Measurements from ENCODE around the gene PTTG1IP.

DNA sequence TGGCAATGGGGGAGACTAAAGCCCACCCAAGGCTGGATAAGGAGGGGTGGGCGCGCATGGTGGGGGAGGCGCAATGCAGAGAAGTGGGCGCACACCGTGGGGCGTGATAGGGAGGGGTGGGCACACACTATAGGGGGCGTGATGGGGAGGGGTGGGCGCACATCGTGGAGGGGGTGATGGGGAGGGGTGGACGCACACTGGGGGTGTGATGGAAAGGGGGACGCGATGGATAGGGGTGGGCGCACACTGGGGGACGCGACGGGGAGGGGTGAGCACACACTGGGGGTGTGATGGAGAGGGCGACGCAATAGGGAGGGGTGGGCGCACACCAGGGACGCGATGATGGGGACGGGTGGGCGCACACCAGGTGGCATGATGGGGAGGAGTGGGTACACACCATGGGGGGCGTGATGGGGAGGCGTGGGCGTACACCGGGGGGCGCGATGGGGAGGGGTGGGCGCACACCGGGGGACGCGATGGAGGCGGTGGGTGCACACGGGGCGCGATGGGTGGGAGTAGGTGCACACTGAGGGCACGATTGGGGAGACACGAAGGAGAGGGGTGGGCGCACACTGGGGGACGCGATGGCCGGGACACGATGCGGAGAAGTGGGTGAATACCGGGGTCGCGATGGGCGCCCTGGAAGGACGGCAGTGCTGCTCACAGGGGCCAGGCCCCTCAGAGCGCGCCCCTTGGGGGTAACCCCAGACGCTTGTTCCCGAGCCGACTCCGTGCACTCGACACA lies 56.6 kb downstream of the PTTG1IP start:
- TF ChIP-seq HES4 (CRISPR knock-in tag; IDR thresholded peaks at IDR 0.05; ENCODE audit: borderline replicate concordance) (no peak), NFE2L1 (CRISPR knock-in tag; IDR thresholded peaks at IDR 0.05; ENCODE audit: borderline replicate concordance) (no peak), RFX5 (IDR thresholded peaks at IDR 0.05; ENCODE audit: low read depth, low read length) (no peak)

Measured in HepG2 (cell line).